ENCODE results near the gene ITPR3. TPM values are rescaled to one million over a fixed set of nuclear protein-coding genes. Genes with fewer than 3 reads are reported as not detected.

Gene ITPR3
- total RNA-seq, 2 experiments from 2014 or later: 64.2 to 65.8 TPM

GRCh38 chr6:33682341-33682740 is 61.2 kb downstream of the ITPR3 start:
- no peaks in the 10 kb centered on the region for H3K9me3 Mint-ChIP-seq
- H3K27ac Mint-ChIP-seq: peak overlapping the region; percentile 83
- ChIA-PET CTCF (interaction anchor here (0.7 to 1.6 kb wide), 2 partner anchors 18 to 106 kb away, joined by 4 to 6 read pairs; partner anchors contain the start of gene LEMD2), POLR2A (no interaction called here)
- no peaks in the 10 kb centered on the region for H3K27me3 Mint-ChIP-seq
- DNase-seq: no peak
- H3K4me1 Mint-ChIP-seq: peaks cover 15% of the 10 kb centered on the region
- peaks cover 64% of the 10 kb centered on the region for H3K36me3 Mint-ChIP-seq (ENCODE audit: low read depth)
- no peak overlapping the region for H3K4me3 Mint-ChIP-seq

GRCh38 chr6:33683051-33683571 is 62.0 kb downstream of the ITPR3 start:
- peak; percentile 42 for DNase-seq
- peaks cover 15% of the 10 kb centered on the region for H3K4me1 Mint-ChIP-seq
- peak overlapping the region; percentile 83 for H3K27ac Mint-ChIP-seq
- no peaks in the 10 kb centered on the region for H3K9me3 Mint-ChIP-seq
- ChIA-PET POLR2A (interaction anchor here (0.7 kb wide), 1 partner anchor 739 kb away, joined by 5 read pairs; no protein-coding TSS in a partner anchor), CTCF (interaction anchor here (0.5 to 1.6 kb wide), 6 partner anchors 11 to 433 kb away, joined by 3 to 6 read pairs (median 4); partner anchors contain the start of genes LEMD2 and UQCC2)
- H3K4me3 Mint-ChIP-seq: no peak overlapping the region
- no peaks in the 10 kb centered on the region for H3K27me3 Mint-ChIP-seq
- H3K36me3 Mint-ChIP-seq (ENCODE audit: low read depth): peaks cover 56% of the 10 kb centered on the region

GRCh38 chr6:33683576-33684427 is 62.7 kb downstream of the ITPR3 start:
- Mint-ChIP-seq H3K27me3 (no peaks in the 10 kb centered on the region), H3K4me3 (no peak overlapping the region), H3K4me1 (peaks cover 15% of the 10 kb centered on the region), H3K36me3 (ENCODE audit: low read depth) (peaks cover 56% of the 10 kb centered on the region), H3K9me3 (no peaks in the 10 kb centered on the region), H3K27ac (peak overlapping the region; percentile 83)
- DNase-seq: no peak
- ChIA-PET POLR2A (no interaction called here), CTCF (interaction anchor here (0.8 to 1.6 kb wide), 3 partner anchors 10 to 27 kb away, joined by 3 to 5 read pairs (median 5); partner anchors contain the start of gene UQCC2)

GRCh38 chr6:33684428-33684896 is 63.3 kb downstream of the ITPR3 start:
- DNase-seq: no peak
- no peak overlapping the region for H3K27ac Mint-ChIP-seq
- CTCF ChIA-PET: no interaction called here
- peaks cover 15% of the 10 kb centered on the region for H3K4me1 Mint-ChIP-seq
- H3K9me3 Mint-ChIP-seq: no peaks in the 10 kb centered on the region
- H3K36me3 Mint-ChIP-seq (ENCODE audit: low read depth): peaks cover 57% of the 10 kb centered on the region
- POLR2A ChIA-PET: no interaction called here
- H3K27me3 Mint-ChIP-seq: no peaks in the 10 kb centered on the region
- H3K4me3 Mint-ChIP-seq: no peak overlapping the region

GRCh38 chr6:33684983-33685382 is 63.9 kb downstream of the ITPR3 start:
- Mint-ChIP-seq H3K4me1 (peaks cover 15% of the 10 kb centered on the region), H3K9me3 (no peaks in the 10 kb centered on the region), H3K36me3 (ENCODE audit: low read depth) (peaks cover 56% of the 10 kb centered on the region), H3K27ac (no peak overlapping the region), H3K4me3 (no peak overlapping the region), H3K27me3 (no peaks in the 10 kb centered on the region)
- DNase-seq: no peak
- ChIA-PET POLR2A (no interaction called here), CTCF (no interaction called here)

- Mint-ChIP-seq H3K9me3 (no peaks in the 10 kb centered on the region), H3K27me3 (no peaks in the 10 kb centered on the region), H3K36me3 (ENCODE audit: low read depth) (peaks cover 50% of the 10 kb centered on the region), H3K4me1 (peaks cover 15% of the 10 kb centered on the region), H3K4me3 (no peak overlapping the region), H3K27ac (no peak overlapping the region)
- no peak for DNase-seq
- CTCF ChIA-PET: interaction anchor here (0.5 to 0.8 kb wide), 2 partner anchors 18 to 533 kb away, joined by 3 read pairs; no protein-coding TSS in a partner anchor
- POLR2A ChIA-PET: no interaction called here
Observed at GRCh38 chr6:33685411-33686224, 64.5 kb downstream of the ITPR3 start.

GRCh38 chr6:33686225-33686924 is 65.3 kb downstream of the ITPR3 start:
- Mint-ChIP-seq H3K4me3 (no peak overlapping the region), H3K27me3 (no peaks in the 10 kb centered on the region), H3K36me3 (ENCODE audit: low read depth) (peaks cover 52% of the 10 kb centered on the region), H3K4me1 (peaks cover 22% of the 10 kb centered on the region), H3K27ac (no peak overlapping the region), H3K9me3 (no peaks in the 10 kb centered on the region)
- POLR2A ChIA-PET: no interaction called here
- CTCF ChIA-PET: interaction anchor here (0.5 to 0.8 kb wide), 2 partner anchors 18 to 532 kb away, joined by 3 read pairs; no protein-coding TSS in a partner anchor
- no peak for DNase-seq

- no peak overlapping the region for H3K4me3 Mint-ChIP-seq
- no peaks in the 10 kb centered on the region for H3K27me3 Mint-ChIP-seq
- ChIA-PET POLR2A (no interaction called here), CTCF (no interaction called here)
- no peaks in the 10 kb centered on the region for H3K9me3 Mint-ChIP-seq
- H3K4me1 Mint-ChIP-seq: peaks cover 29% of the 10 kb centered on the region
- no peak overlapping the region for H3K27ac Mint-ChIP-seq
- no peak for DNase-seq
- H3K36me3 Mint-ChIP-seq (ENCODE audit: low read depth): peaks cover 60% of the 10 kb centered on the region
Observed at GRCh38 chr6:33686981-33687975, 66.2 kb downstream of the ITPR3 start.

GRCh38 chr6:33688006-33688405 is 66.9 kb downstream of the ITPR3 start:
- no peak for DNase-seq
- H3K9me3 Mint-ChIP-seq: no peaks in the 10 kb centered on the region
- POLR2A ChIA-PET: no interaction called here
- H3K4me1 Mint-ChIP-seq: peaks cover 31% of the 10 kb centered on the region
- no peaks in the 10 kb centered on the region for H3K27me3 Mint-ChIP-seq
- H3K4me3 Mint-ChIP-seq: no peak overlapping the region
- CTCF ChIA-PET: no interaction called here
- H3K36me3 Mint-ChIP-seq (ENCODE audit: low read depth): peaks cover 62% of the 10 kb centered on the region
- no peak overlapping the region for H3K27ac Mint-ChIP-seq

- peaks cover 61% of the 10 kb centered on the region for H3K36me3 Mint-ChIP-seq (ENCODE audit: low read depth)
- no peaks in the 10 kb centered on the region for H3K27me3 Mint-ChIP-seq
- H3K27ac Mint-ChIP-seq: no peak overlapping the region
- H3K4me1 Mint-ChIP-seq: peaks cover 31% of the 10 kb centered on the region
- CTCF ChIA-PET: no interaction called here
- POLR2A ChIA-PET: no interaction called here
- H3K9me3 Mint-ChIP-seq: no peaks in the 10 kb centered on the region
- no peak for DNase-seq
- no peak overlapping the region for H3K4me3 Mint-ChIP-seq
Observed at GRCh38 chr6:33688451-33689147, 67.5 kb downstream of the ITPR3 start.

GRCh38 chr6:33689148-33689494 is 68.0 kb downstream of the ITPR3 start:
- Mint-ChIP-seq H3K4me1 (peaks cover 34% of the 10 kb centered on the region), H3K4me3 (no peak overlapping the region), H3K9me3 (no peaks in the 10 kb centered on the region), H3K36me3 (ENCODE audit: low read depth) (peaks cover 62% of the 10 kb centered on the region), H3K27me3 (no peaks in the 10 kb centered on the region), H3K27ac (peak overlapping the region; percentile 65)
- DNase-seq: no peak
- CTCF ChIA-PET: no interaction called here
- POLR2A ChIA-PET: no interaction called here
